ENCODE results near the gene RPN1. TPM values are rescaled to one million over a fixed set of nuclear protein-coding genes. Genes with fewer than 3 reads are reported as not detected.
"Not testable (repeated sequence)": the region's sequence is repeated elsewhere in the genome, so short reads cannot be mapped to it uniquely, and the experiment has no call there.

Gene RPN1
- total RNA-seq, 4 donors from 2014 or later, result 197 to 219 (median 212) TPM

DNA sequence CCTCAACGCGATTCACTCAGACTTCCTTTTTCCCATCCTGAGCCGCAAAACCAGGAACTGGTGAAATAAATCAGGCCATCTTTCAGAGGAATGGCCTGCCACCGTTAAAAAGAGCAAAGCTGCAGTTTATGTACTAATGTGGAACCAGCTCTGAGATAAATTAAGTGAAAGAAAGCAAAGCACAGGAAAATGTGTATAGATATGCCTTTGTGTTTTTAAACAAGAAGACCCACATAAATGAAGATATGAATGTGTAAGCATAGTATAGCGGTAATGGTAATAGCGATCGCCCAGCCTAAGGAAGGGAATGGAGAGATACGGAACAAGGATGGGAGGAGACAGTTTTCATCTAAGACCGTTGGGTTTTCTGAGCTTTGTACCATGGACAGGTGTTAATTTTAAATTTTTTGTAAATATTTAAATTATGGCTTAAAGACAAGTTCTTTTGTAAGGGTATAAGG is 30.8 kb upstream of the RPN1 start:
- Histone ChIP-seq H3K4me1 (peaks cover 0 to 8% of the 10 kb centered on the region in 2 donors), H3K36me3 (no peaks in the 10 kb centered on the region), H3K9me3 (no peaks in the 10 kb centered on the region), H3K27ac (peak overlapping the region; percentile 82 to 95 (median 90)), H3K4me3 (peak overlapping the region; percentile 67 to 77 (median 70)), H3K27me3 (no peaks in the 10 kb centered on the region)
- no peak for TF ChIP-seq POLR2A (IDR thresholded peaks at IDR 0.05)
- TF ChIP-seq, protein P1, sequence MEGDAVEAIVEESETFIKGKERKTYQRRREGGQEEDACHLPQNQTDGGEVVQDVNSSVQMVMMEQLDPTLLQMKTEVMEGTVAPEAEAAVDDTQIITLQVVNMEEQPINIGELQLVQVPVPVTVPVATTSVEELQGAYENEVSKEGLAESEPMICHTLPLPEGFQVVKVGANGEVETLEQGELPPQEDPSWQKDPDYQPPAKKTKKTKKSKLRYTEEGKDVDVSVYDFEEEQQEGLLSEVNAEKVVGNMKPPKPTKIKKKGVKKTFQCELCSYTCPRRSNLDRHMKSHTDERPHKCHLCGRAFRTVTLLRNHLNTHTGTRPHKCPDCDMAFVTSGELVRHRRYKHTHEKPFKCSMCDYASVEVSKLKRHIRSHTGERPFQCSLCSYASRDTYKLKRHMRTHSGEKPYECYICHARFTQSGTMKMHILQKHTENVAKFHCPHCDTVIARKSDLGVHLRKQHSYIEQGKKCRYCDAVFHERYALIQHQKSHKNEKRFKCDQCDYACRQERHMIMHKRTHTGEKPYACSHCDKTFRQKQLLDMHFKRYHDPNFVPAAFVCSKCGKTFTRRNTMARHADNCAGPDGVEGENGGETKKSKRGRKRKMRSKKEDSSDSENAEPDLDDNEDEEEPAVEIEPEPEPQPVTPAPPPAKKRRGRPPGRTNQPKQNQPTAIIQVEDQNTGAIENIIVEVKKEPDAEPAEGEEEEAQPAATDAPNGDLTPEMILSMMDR (IDR thresholded peaks at IDR 0.05 in 4 of 5, conservative IDR thresholded peaks at IDR 0.05 in 1 of 5), result no peak
- intact Hi-C loops (cut with DNase I; ENCODE audit: low total_unique reads) (loop anchor here (1.0 to 2.0 kb wide), 4 partner anchors 44 to 198 kb away; partner anchors contain the start of gene ACAD9), in situ Hi-C loops (cut with MboI; ENCODE audit: low sequenced_read_pairs in 4 of 4) (loop anchor here in 3 of 4 donors (10.0 to 25.0 kb wide), 5 partner anchors 106 to 193 kb away; partner anchors contain the start of gene ACAD9 (in 1 of the 3))
- no peak for DNase-seq
- no peak for ATAC-seq

DNA sequence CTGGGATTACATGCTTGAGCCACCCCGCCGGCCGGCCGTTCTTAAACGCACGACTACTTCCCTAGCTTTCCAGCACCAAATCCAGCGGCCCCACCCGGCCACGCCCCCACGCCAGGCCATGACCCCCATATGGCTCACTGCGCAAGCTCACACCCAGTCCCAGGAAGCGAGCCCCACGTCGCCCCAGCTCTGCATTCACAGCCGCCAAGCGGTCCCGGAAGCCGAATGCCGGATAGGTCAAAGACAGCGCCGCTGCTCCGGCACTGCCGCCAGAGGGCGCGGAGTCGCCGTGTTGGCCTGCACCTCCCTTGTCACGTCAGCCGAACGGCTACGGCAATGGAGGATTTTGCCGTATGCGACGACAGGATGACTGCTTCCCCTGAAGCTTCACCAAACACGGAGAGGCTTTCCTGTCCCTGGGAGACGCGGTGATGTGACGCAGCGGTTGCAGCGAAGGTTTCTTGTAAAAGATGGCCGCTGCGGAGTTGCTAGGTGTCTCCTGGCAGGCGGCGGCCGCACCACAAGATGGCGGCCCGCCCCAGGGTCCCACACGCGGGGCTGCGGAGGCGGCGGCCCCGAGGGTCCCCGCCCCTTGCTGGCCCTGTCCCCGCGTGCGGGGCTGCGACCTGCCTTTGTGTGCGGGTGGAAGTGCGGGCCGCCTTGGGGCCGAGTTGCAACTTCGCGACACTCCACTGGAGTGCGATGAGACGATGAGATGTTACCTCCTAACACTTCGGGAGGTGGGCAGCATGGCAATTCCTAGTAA is 30.2 kb upstream of the RPN1 start:
- intact Hi-C loops (cut with DNase I; ENCODE audit: low total_unique reads), result loop anchor here (1.0 to 2.0 kb wide), 6 partner anchors 30 to 199 kb away; partner anchors contain the start of genes ACAD9 and RPN1
- no peaks in the 10 kb centered on the region for H3K9me3 ChIP-seq
- peak overlapping the region; percentile 82 to 95 (median 90) for H3K27ac ChIP-seq
- no peaks in the 10 kb centered on the region for H3K36me3 ChIP-seq
- in situ Hi-C loops (cut with MboI; ENCODE audit: low sequenced_read_pairs in 4 of 4), result loop anchor here in 3 of 4 donors (10.0 to 25.0 kb wide), 5 partner anchors 107 to 194 kb away; partner anchors contain the start of gene ACAD9 (in 1 of the 3)
- H3K4me3 ChIP-seq, result peak overlapping the region; percentile 67 to 77 (median 70)
- H3K27me3 ChIP-seq, result no peaks in the 10 kb centered on the region
- TF ChIP-seq, protein P1 (IDR thresholded peaks at IDR 0.05 in 4 of 5, conservative IDR thresholded peaks at IDR 0.05 in 1 of 5), result peak; percentile 99 to 100 (median 99)
- TF ChIP-seq POLR2A (IDR thresholded peaks at IDR 0.05), result peak; percentile 73 to 85
- DNase-seq (peak; percentile 97 to 99), ATAC-seq (peak; percentile 95)
- H3K4me1 ChIP-seq, result peaks cover 0 to 8% of the 10 kb centered on the region in 2 donors

DNA sequence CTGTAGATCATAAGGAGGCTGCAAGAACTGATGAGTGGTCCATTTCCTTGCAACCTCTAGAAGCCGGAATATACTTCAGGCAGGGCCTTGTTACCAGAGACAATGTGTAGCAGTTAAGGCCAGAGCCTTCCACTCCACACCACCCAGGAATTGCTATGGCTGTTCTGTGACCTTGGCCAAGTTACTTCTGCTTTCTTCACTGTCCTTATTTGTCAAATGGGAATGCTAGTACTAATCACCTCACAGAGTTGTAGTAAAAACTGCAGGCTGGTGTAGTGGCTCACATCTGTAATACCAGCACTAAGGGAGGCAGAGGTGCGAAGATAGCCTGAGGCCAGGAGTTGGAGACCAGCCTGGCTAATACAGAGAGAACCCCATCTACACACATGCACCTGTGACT is 28.7 kb upstream of the RPN1 start:
- Histone ChIP-seq H3K27me3 (no peaks in the 10 kb centered on the region), H3K27ac (peak overlapping the region in 3 of 4 donors; percentile 90 to 95 (median 91)), H3K36me3 (no peaks in the 10 kb centered on the region), H3K4me1 (peaks cover 0 to 8% of the 10 kb centered on the region in 2 donors), H3K9me3 (no peaks in the 10 kb centered on the region), H3K4me3 (no peak overlapping the region)
- no peak for TF ChIP-seq POLR2A (IDR thresholded peaks at IDR 0.05)
- TF ChIP-seq, protein P1 (IDR thresholded peaks at IDR 0.05 in 4 of 5, conservative IDR thresholded peaks at IDR 0.05 in 1 of 5), result no peak
- DNase-seq, result no peak
- in situ Hi-C loops (cut with MboI; ENCODE audit: low sequenced_read_pairs in 4 of 4) (loop anchor here in 2 of 4 donors (25.0 kb wide), 2 partner anchors 108 to 183 kb away; no protein-coding TSS in a partner anchor), intact Hi-C loops (cut with DNase I; ENCODE audit: low total_unique reads) (no loop called here)
- ATAC-seq, result no peak

DNA sequence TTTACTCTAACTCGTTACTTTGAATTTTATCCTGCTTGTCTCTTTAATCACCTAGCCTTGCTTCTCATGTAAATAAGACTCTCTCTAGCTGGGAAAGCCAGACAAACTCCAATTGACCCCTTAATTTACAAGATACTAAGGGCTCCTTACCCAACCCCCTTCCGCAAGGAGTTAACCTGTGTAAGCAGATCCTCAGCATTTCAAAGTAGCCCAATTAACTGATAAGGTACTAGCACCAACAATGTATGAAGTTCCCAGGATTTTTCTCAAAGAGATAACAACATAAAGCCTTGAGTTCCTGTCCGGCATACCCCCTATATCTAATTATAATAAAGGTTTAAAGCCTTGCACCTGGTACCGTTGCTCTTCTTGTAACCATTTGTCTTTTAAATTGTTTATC is 25.2 kb upstream of the RPN1 start:
- in situ Hi-C loops (cut with MboI; ENCODE audit: low sequenced_read_pairs in 4 of 4), result loop anchor here in 2 of 4 donors (25.0 kb wide), 2 partner anchors 111 to 186 kb away; no protein-coding TSS in a partner anchor
- H3K4me1 ChIP-seq; DNase-seq; ATAC-seq; H3K27ac ChIP-seq; intact Hi-C loops (cut with DNase I; ENCODE audit: low total_unique reads); H3K36me3 ChIP-seq; H3K4me3 ChIP-seq; H3K9me3 ChIP-seq; H3K27me3 ChIP-seq: not testable (repeated sequence)

DNA sequence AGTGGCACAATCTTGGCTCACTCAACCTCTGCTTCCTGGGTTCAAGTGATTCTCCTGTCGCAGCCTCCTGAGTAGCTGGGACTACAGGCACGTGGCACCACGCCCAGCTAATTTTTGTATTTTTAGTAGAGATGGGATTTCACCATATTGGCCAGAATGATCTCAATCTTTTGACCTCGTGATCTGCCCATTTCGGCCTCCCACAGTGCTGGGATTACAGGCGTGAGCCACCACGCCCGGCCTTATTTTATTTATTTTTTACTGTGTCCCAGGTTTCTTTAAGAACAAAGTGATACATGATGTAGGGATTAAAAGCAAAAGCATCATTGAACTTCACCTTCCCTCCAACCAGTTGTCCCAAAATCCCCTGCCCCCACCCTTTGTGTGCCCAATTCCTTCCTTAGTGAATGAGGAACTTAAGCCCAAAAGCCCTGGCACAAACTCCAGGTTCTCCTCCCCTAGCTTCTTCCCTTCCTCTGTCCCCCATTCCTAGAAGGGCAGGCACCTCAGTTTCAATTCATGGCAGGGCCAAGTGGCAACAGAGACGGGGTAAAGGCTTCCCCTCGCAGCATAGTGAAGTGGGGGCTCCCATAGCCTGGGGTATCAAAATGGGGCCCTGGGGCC is 23.7 kb upstream of the RPN1 start:
- H3K27ac ChIP-seq, result no peak overlapping the region
- intact Hi-C loops (cut with DNase I; ENCODE audit: low total_unique reads) (no loop called here), in situ Hi-C loops (cut with MboI; ENCODE audit: low sequenced_read_pairs in 4 of 4) (no loop called here)
- ATAC-seq (no peak), DNase-seq (no peak)
- no peaks in the 10 kb centered on the region for H3K27me3 ChIP-seq
- no peaks in the 10 kb centered on the region for H3K9me3 ChIP-seq
- H3K4me3 ChIP-seq, result no peak overlapping the region
- no peaks in the 10 kb centered on the region for H3K36me3 ChIP-seq
- H3K4me1 ChIP-seq, result no peaks in the 10 kb centered on the region
- TF ChIP-seq, protein P1 (IDR thresholded peaks at IDR 0.05 in 4 of 5, conservative IDR thresholded peaks at IDR 0.05 in 1 of 5), result no peak

Data from gastrocnemius medialis (tissue), 4 donors.